Measurements from ENCODE around the gene NUMA1.

DNA sequence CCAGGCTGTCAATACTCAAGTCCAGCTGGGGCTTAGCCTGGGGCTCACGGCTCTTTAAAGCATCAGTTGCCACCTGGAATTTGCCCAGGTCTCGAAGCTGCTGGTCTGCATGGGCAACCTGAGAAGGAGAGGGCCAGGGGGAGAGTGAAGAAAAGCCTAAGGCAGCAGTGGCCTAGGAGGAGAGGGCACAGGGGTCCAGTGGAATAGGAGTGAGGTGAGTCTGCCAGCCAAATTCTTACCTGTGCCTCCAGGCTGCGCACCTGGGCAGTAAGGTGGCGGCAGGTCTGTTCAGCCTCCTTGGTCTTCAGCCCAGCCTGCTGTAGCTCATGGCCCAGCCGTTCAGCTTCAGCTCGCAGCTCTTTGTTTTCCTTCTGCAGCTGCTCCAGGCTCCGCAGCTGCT lies 71.6 kb downstream of the NUMA1 start:
- TF ChIP-seq FOXA1 (IDR thresholded peaks at IDR 0.05): no peak
- no peak for TF ChIP-seq BHLHE40 (IDR thresholded peaks at IDR 0.05; ENCODE audit: borderline replicate concordance)

Measured in HEK293T (cell line).